Thyroid gland (tissue), 4 donors: ENCODE results near the gene SERPINB7. TPM values are rescaled to one million over a fixed set of nuclear protein-coding genes. Genes with fewer than 3 reads are reported as not detected.

Experiments
- DNase-seq, 2 donors: peaks; one replicate each; pipeline ENCODE4 v3.0.0-alpha.2; 2019
- H3K27ac ChIP-seq, 3 donors: fragments of 200-600 bp; sonication (generic); 1 replicate in 2 of 3; 2 replicates in 1 of 3; pipeline ENCODE4 v1.5.1; 2016 to 2019; ENCODE audit warnings: mild to moderate bottlenecking in 1 of 3, moderate library complexity in 1 of 3
- H3K27me3 ChIP-seq: fragments of 200-600 bp; sonication (generic); one replicate; pipeline ENCODE4 v1.5.1; 2019
- H3K36me3 ChIP-seq, 2 donors: fragments of 200-600 bp; sonication (generic); one replicate each; pipeline ENCODE4 v1.5.1; 2016 to 2019
- H3K4me1 ChIP-seq, 2 donors: fragments of 200-600 bp; sonication (generic); one replicate each; pipeline ENCODE4 v1.5.1; 2017 to 2019
- H3K4me3 ChIP-seq, 3 donors: fragments of 200-600 bp; sonication (generic); replicated peaks in 1 of 3; 1 replicate in 2 of 3; 2 replicates in 1 of 3; pipeline ENCODE4 v1.5.1; 2016; ENCODE audit warnings: mild to moderate bottlenecking in 1 of 3
- H3K9me3 ChIP-seq: fragments of 200-600 bp; sonication (generic); one replicate; pipeline ENCODE4 v1.5.1; 2017
- CTCF ChIP-seq, 6 experiments: fragments of 200-600 bp in 3 of 6; fragments of 450-650 bp in 3 of 6; sonication (generic) in 3 of 6; IDR thresholded peaks; one replicate each; pipeline ENCODE4 v1.5.1; 2016 to 2019; ENCODE audit warnings: antibody characterized with exemption in 6 of 6, mild to moderate bottlenecking in 2 of 6, inconsistent platforms in 1 of 6, moderate library complexity in 1 of 6
- POLR2A ChIP-seq, 2 donors: fragments of 450-650 bp; IDR thresholded peaks; one replicate each; pipeline ENCODE4 v1.6.1; 2017; ENCODE audit warnings: antibody characterized with exemption in 2 of 2, mild to moderate bottlenecking in 2 of 2, moderate library complexity in 1 of 2
- WGBS, 2 donors: methylation state at CpG; one replicate each; pipeline ENCODE4 v1.1.5; 2017; 5-methylcytosine and 5-hydroxymethylcytosine counted together
- intact Hi-C: fragments of 100-400 bp; cut with DNase I; formaldehyde crosslinking; loops from one replicate; pipeline ENCODE4 v1.15.1; 2023
- total RNA-seq, 4 donors: library from RNA; depleted of rRNA; stranded (reverse); fragments of >200 nt; gene quantifications; one replicate each; pipeline ENCODE4 v1.2.3, GENCODE V29; 2016

Gene SERPINB7
- total RNA-seq, 4 donors from 2014 or later = not detected

GRCh38 chr18:63787673-63788072 is 12.5 kb downstream of the SERPINB7 start:
- Histone ChIP-seq H3K36me3 (no peaks in the 10 kb centered on the region), H3K4me3 (no peak overlapping the region), H3K27ac (no peak overlapping the region), H3K27me3 (no peaks in the 10 kb centered on the region), H3K9me3 (no peaks in the 10 kb centered on the region), H3K4me1 (no peaks in the 10 kb centered on the region)
- TF ChIP-seq POLR2A (IDR thresholded peaks at IDR 0.05) (no peak), CTCF (IDR thresholded peaks at IDR 0.05) (no peak)
- intact Hi-C loops = no loop called here
- no peak for DNase-seq
- 91% methylated on average over 4 of the region's 4 CpGs for WGBS, 2 donors

GRCh38 chr18:63788447-63789096 is 13.4 kb downstream of the SERPINB7 start:
- DNase-seq = no peak
- no peak overlapping the region for H3K27ac ChIP-seq
- no peaks in the 10 kb centered on the region for H3K4me1 ChIP-seq
- intact Hi-C loops = no loop called here
- H3K36me3 ChIP-seq = no peaks in the 10 kb centered on the region
- 85 to 90% methylated on average over 3 of the region's 3 CpGs for WGBS, 2 donors
- H3K27me3 ChIP-seq = no peaks in the 10 kb centered on the region
- no peaks in the 10 kb centered on the region for H3K9me3 ChIP-seq
- H3K4me3 ChIP-seq = no peak overlapping the region
- TF ChIP-seq POLR2A (IDR thresholded peaks at IDR 0.05) = no peak
- TF ChIP-seq CTCF (IDR thresholded peaks at IDR 0.05) = no peak

- intact Hi-C loops = no loop called here
- no peak for TF ChIP-seq CTCF (IDR thresholded peaks at IDR 0.05)
- TF ChIP-seq POLR2A (IDR thresholded peaks at IDR 0.05) = no peak
- Histone ChIP-seq H3K27me3 (no peaks in the 10 kb centered on the region), H3K27ac (no peak overlapping the region), H3K4me1 (no peaks in the 10 kb centered on the region), H3K4me3 (no peak overlapping the region), H3K9me3 (no peaks in the 10 kb centered on the region), H3K36me3 (no peaks in the 10 kb centered on the region)
- WGBS, 2 donors = 97 to 98% methylated on average over 2 of the region's 2 CpGs
- DNase-seq = no peak
Measured at GRCh38 chr18:63789327-63789726, 14.1 kb downstream of the SERPINB7 start.

- intact Hi-C loops = no loop called here
Measured at GRCh38 chr18:63795606-63796005, 20.4 kb downstream of the SERPINB7 start.

More at GRCh38 chr18:63795606-63796005, 20.4 kb downstream of the SERPINB7 start:
- 64 to 74% methylated on average over 4 of the region's 4 CpGs for WGBS, 2 donors
- H3K36me3 ChIP-seq = no peaks in the 10 kb centered on the region
- H3K4me3 ChIP-seq = no peak overlapping the region
- H3K4me1 ChIP-seq = no peaks in the 10 kb centered on the region
- no peaks in the 10 kb centered on the region for H3K27me3 ChIP-seq
- no peak overlapping the region for H3K27ac ChIP-seq
- H3K9me3 ChIP-seq = no peaks in the 10 kb centered on the region
- no peak for DNase-seq
- no peak for TF ChIP-seq CTCF (IDR thresholded peaks at IDR 0.05)
- TF ChIP-seq POLR2A (IDR thresholded peaks at IDR 0.05) = no peak
